GM10266 (cell line): ENCODE data around the gene FCHSD2.
"Not testable (repeated sequence)": the region's sequence is repeated elsewhere in the genome, so short reads cannot be mapped to it uniquely, and the experiment has no call there.

Experiments
- DNase-seq: peaks from one replicate; pipeline ENCODE4 v3.0.0; 2012; ENCODE audit errors: extremely low spot score
- TF ChIP-seq, protein P1 (sequence below): IDR thresholded peaks from 2 replicates; pipeline ENCODE4 v1.5.1; 2012; ENCODE audit warnings: mild to moderate bottlenecking, low read depth; ENCODE audit not compliant: control insufficient read depth, insufficient read depth; ENCODE audit errors: missing control alignments

The FCHSD2 gene

DNA sequence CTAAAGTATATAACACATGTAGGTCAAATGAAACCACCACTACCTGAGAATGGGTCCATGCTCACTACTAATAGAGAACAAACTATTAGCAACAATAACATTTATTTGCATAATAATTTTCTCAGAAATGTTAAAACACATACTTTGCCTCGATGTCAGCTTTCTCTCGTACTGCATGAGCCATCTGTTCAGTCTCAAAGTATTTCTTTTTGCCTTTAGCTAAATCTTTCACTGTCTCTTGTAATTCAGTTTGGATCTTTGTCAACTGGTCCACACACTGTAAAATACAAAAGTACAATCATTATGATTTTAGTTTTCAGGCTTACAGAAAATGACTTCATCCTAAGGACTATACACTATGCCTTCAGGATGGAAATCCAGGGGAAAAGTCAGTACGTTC, 153.3 kb downstream of the FCHSD2 start:
- DNase-seq, result no peak
- TF ChIP-seq, protein P1, sequence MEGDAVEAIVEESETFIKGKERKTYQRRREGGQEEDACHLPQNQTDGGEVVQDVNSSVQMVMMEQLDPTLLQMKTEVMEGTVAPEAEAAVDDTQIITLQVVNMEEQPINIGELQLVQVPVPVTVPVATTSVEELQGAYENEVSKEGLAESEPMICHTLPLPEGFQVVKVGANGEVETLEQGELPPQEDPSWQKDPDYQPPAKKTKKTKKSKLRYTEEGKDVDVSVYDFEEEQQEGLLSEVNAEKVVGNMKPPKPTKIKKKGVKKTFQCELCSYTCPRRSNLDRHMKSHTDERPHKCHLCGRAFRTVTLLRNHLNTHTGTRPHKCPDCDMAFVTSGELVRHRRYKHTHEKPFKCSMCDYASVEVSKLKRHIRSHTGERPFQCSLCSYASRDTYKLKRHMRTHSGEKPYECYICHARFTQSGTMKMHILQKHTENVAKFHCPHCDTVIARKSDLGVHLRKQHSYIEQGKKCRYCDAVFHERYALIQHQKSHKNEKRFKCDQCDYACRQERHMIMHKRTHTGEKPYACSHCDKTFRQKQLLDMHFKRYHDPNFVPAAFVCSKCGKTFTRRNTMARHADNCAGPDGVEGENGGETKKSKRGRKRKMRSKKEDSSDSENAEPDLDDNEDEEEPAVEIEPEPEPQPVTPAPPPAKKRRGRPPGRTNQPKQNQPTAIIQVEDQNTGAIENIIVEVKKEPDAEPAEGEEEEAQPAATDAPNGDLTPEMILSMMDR, result no peak

DNA sequence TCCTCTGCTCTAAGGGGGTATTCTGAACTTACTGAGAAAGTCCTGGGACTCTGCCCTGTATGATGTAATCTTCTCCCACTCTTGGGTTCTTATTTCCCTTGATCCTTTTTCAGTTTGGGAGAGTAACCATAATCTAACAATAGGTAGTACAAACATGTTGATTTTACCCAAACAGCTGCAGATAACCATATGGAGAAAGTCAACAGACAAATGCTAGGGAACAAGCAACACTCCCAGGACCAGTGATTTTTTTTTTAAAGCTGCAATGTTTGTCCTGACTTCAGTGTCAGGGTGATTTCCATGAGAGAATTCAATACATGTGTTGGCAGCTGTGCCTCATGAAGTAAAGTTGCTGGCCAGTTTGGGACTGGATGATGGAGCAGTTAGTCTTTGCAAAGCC, 156.5 kb downstream of the FCHSD2 start:
- DNase-seq, result no peak
- TF ChIP-seq, protein P1, result no peak

GRCh38 chr11:72984453-72985077, 157.6 kb downstream of the FCHSD2 start:
- DNase-seq, result no peak
- TF ChIP-seq, protein P1, result no peak

DNA sequence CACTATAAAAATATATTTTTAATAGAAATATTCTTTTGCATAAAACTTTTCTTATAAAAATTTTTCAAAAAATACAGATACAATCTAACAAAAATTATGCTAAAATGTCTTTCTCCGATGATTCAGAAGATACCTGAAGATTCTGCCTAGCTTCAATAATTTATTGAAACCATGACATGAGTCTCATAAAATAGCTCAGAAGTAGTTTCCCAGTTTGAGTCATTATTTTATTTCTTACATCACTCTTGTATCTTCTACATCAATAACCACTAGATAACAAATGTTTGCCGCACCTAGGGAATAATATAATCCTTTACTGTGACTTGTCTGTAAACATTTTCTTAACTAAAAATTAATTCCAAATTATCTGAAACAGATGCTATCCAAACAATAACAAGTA, 158.6 kb downstream of the FCHSD2 start:
- TF ChIP-seq, protein P1, result no peak
- DNase-seq, result no peak

DNA sequence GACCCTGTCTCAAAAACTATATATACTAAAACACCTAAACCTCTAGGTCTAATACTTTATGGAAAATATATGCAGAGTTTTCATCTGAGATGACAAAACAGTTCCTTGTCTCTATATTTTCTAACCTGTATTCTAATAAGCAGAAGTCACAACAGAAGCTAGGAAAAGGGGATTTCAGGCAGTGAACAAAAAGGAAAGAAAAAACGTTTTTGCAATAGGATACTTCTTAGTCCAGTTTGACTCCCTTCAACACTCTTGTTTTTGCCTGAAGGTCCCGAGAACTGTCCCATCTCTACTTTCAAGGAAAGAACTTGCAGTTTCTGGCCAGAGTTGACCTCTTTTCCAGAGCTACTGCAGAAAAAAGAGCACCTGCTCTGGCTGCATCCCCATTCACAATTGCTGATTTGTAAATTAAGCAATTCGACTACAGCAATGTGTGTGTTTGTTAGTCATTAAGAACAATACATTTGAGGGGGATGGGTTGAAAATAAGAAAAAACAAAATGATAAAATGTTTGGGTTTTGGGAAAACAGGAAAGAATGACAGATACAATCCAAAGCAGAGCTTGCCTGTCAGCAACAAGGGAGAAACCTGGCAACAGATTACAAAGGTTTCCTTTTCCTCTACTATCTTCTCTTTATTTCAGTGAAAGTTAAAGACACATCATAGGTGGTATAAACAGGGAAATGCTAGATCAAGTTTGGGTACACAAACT, 160.0 kb downstream of the FCHSD2 start:
- TF ChIP-seq, protein P1, result no peak
- DNase-seq, result no peak

GRCh38 chr11:72981080-72981479, 161.0 kb downstream of the FCHSD2 start:
- TF ChIP-seq, protein P1, result no peak
- DNase-seq, result no peak

GRCh38 chr11:72977782-72978181, 164.3 kb downstream of the FCHSD2 start:
- DNase-seq, result not testable (repeated sequence)

GRCh38 chr11:72976522-72976892, 165.6 kb downstream of the FCHSD2 start:
- DNase-seq, result not testable (repeated sequence)
